ENCODE results near the gene DAAM1.

DAAM1 gene

DNA sequence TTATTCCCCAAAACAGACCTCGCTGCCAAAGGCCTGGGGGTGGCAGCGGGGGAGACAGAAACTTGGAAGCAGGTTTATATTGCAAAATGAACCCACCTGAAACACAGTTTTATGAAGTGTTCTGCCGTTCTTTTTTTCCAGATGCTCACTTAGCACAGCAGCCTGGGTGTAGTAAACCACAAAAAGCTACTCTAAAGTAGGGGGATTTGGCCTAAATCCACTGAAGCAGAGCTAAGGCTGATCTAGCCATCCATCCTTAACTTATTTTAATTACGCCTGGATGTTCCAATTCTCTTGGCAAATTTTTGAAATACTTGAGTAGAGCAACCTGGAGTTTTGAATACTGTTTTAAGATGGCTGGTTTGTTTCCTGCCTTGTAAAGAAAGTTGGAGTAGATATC lies 155.5 kb downstream of the DAAM1 start:
- DNase-seq: no peak

DNA sequence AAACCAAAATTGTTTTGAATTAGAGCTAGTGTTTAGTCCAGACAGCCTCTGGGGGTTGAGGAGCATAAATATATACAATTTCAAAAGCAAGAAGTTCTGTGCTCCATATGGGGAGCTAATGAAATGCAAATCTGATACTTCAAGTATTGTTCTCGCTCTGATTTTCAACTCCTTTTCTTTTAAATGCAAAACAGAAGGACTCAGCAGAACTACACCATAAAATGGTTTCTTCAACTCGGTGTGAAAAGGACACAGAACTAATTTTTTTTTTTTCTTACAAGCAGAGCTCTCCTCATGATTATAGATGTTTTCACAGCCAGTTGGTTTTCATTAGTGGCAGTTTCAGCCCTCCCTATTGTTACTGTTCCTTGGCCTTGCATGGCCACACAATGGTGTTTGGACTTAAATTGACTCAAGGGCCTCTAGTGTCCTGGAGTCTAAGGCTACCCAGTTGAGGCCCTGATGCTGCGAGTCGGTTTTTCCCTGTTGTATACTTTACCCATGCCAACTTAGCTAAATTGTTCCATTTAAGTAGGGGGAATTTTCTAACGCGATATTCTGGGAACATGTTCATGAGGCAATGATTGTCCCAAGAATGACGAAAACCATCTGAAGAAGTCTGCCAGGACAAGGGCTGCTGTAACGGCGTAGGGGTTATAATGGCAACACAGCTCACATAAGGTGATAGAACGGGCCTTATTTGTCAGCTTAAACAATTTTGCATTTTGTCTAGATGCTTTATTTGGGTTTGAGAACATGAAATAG lies 156.4 kb downstream of the DAAM1 start:
- DNase-seq: no peak

DNA sequence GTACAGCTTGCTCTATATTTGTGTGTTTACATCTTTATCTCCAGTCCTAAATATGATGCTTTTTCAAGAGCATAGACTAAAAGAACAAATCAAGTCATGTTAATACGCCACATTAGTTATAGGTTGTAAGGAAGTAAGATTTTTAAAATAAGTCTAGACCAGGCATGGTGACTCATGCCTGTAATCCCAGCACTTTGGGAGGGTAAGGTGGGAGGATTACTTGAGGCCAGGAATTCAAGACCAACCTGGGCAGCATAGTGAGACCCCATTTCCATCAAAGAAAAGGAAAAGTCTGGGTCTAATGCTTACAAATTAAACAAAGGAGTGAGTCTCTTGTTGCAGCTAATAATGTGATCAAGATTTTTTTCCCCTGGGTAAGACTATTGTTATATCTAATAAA lies 157.9 kb downstream of the DAAM1 start:
- DNase-seq: no peak

DNA sequence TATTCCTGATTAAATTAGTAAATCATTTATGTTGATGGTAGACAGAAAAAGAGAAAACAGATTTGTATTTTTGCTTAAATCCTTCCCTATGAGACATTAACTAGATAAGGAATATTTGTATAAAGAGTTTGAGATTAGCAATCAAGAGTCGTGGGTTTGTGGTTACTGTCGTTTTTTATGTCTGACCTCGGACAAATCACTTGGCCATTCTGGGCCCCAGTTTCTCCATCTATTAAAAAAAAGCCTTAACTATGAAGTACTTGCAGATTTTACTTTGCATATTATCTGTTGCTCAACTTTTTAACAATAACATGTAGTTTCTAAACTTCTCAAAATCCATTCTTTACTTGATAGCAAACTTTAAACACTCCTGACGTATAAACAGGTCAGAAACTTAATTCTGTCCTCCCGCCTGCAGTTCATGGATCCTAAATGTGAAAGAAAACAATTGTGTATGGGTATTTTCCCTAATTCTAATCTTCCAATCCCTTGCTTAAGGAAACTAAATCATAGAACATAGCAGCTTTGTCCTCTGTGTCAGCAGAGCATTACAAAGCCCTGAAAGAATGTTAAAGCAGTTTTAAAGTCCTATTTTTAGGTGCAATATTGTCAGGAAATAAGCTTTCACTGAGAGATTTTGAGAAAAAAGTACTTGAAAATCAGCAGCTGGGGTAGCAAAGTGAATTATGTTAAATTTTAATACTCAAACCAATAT lies 158.5 kb downstream of the DAAM1 start:
- no peak for DNase-seq

DNA sequence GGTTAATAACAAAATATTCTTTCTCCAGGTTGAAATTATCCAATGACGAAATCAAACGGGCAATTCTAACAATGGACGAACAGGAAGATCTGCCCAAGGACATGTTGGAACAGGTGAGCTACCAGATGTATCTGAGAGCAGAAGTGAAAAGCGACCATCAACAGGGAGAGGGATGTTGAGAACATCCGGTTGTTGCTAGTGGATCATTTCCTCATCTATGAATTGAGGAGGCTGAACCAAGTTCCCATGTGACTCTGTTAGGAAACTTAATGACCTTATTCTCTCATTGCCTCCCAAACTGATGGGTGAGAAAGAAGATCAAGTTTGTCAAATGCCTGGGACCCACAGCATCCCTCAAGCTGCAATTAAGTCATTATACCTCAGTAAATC lies 159.0 kb downstream of the DAAM1 start:
- no peak for DNase-seq

DNA sequence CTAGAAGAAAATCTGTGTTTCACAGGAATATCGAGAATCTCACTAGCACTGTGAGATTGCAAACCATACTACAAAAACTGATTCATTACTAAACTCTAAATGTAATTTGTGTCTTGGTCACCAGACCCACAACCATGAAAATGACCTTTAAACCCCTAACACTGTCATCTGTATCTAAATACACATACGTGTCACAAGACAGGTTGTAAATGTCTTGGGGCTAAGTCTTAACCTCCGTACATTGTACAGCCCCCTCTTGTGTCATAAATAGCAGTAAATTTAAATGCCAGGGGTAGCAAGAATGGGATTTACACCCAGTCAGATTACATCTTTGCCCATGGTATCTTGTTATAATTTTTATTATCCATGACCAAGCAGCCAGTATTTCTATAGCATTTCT lies 159.4 kb downstream of the DAAM1 start:
- no peak for DNase-seq

DNA sequence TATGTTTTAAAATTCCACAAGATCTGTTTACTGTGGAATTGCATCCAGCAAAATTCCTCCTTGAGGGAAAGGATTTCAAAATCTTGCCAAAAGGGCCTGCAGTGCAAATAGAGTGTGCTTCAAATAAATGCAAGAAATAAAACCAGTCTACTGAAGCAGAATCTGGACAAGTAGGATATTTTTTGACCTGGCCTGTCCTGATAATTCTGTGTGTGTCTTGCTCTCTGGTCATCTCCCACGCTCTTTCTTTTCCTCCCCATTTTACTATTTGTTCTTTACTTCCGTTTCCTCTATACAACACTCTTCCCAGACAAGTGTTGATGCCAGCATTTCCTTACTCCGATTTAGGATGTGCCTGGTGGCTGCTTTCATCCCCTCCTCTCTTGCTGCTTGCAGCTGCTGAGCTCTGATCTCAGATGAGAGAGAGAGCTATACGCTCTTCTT lies 160.8 kb downstream of the DAAM1 start:
- DNase-seq: no peak

DNA sequence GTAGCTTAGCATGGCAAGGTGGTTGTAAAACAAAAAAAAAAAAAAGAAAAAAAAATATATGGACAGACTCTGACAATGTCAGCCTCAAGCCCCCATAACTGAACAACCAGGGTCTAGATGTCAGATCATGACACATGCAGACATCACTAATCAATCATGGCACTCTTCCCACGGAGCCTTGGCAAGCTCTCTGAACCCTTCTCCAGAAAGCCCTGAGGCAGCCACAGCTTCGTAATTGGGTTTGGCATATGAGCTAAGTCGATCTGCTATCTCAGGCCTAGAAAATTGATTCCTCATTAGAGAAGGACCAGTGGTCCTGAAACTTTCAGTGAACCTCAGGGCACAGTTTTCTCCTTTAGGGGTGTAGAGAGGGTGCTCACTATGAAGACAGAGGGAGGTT lies 164.5 kb downstream of the DAAM1 start:
- no peak for DNase-seq

DNA sequence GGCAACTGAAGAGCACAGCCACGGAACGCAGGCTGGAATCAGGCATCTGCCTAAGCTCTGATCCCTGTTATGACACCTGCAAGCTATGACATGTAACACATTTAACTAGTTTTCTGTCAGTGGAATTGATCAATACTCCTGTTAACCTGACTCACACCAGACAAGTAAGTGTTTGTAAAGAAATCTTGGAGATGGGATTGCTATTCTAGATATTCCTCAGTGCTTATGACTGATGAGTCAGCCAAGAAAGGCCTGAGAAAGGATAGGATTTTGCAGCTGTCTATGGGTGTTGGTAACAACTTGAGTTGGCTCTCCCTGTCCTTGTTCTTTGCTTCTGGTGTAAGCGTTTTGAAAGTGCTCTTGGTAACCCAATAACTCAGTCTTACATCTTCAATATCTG lies 166.2 kb downstream of the DAAM1 start:
- no peak for DNase-seq

DNA sequence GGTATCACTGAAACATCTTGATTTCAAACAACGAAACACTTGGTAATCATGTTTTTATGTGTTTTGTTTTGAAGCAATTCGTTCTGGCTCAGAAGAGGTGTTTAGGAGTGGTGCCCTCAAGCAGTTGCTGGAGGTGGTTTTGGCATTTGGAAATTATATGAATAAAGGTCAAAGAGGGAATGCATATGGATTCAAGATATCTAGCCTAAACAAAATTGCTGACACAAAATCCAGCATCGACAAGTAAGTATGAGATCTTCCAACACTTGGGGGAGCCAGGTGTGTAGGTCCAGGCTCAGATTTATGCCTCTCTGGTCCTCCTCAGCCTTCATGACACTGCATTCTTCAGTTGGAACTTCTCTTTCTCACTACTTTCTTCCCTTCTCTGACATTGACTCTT lies 166.6 kb downstream of the DAAM1 start:
- DNase-seq: no peak

DNA sequence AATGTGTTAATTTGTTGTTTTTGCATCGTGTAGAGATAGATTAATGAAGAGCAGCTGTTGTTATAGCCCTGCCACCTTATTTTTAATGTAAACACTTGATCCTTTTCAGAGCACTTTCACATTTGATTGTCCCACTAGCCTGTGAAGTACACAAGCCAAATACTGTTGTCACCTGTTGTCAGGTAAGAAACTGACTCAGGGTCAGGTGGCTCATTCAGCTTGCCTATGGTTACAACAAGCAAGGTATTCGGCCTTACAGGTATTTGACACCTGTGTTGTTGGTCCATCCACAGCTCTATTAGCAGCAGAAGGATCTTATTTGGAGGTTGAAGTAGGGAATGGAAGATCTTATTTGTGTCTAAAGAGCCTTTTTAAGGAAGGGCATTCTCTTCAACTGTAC lies 167.8 kb downstream of the DAAM1 start:
- no peak for DNase-seq

DNA sequence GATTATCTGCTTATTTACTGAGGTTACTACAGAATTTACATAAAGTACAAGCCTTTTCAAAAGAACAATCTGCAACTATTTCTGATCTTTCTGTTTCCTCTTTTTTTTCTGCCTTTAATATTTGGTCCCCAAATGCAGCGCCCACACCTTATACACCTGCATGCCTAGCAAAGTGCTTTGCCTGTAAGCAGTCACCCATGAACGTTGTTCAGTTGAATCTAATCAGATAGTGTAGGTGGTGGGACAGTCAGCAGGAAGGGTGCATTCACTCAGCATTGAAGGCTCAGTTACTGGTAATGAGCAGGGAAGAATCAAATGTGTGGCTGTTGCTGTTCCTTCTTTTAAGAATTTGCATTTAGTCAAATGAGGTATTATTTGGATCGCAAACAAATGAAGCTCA lies 168.3 kb downstream of the DAAM1 start:
- no peak for DNase-seq

DNA sequence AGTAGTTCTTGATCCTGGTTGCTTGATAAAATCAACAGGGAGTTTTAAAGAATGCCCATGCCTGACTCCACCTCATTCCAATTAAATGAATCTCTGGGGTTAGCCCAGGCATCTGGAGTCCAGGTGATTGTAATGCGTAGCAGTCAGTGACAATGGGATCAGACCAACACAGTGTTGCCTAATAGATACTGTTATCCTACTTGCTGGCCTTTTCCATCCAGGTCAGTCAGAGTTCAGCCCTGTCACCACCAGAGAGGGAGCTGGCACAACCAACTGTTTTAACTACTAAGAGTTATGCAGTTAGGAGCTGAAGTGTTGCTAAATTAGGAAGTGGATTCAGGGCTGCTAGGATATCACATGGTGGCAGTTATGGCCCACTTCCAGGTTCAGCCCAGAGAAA lies 169.6 kb downstream of the DAAM1 start:
- DNase-seq: peak; percentile 36 to 84

DNA sequence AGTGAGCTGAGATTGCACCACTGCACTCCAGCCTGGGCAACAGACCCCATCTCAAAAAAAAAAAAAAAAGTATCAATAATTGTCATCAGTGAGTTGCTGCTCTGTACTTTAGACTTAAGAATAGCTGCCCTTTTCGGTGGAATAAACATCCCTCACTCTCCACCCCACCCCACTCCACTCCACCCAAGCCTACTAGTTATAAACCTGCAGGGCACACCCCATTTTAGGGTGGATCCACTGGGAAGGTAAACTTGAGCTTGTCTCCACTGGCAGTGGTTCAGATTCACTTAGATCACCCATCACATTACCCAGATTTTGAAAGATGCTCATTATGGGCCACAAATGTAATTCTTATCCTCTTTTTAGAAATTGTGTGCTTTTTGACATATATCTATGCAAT lies 170.3 kb downstream of the DAAM1 start:
- no peak for DNase-seq

DNA sequence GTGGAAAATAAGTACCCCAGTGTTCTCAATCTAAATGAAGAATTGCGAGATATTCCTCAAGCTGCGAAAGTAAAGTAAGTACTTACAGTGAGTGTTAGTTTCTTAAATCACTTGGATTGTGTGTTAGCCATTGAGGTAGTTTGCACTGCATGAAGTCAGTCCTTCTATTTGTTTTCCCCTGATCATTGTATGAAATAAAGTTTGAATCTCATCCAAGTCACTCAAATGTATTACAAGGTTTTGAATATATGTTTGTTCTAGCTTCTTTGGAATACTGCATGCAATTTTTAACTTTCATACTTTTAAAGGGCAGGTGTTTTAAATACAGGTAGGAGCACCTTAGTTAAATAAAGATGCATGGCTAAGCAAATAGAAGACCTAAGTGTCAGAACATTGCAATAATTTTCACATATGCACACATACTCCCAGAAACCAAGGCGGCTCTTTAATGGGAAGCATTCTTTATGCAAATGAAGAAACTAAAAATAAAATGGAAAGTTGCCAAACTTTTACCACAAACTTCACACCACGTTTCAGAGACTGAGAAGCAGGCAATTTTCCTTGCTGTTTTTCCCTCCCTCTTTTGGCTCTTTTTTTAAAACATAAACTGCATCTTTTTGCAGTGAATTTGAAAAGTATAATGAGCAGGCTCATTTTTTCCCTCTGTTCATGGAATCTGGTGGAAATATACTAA lies 171.1 kb downstream of the DAAM1 start:
- peak in 1 of 2 experiments; percentile 5 for DNase-seq

DNA sequence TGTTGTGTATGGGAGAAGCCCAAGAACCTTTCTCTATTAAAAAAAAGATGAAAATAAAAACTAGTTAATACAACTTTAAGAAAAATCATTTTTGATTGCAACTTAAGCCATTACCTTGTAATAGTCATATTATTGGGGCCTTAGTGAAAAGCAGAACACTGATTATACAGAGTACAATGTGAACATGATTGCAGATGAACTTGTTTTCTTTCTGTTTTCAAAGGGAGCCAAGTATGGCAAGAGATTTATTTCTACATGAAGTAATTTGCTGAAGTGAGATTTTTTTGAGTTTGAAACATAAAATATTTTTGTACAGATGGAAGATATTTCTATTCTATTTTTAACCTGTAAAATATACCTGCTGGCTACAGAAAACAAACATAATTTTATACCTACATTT lies 171.8 kb downstream of the DAAM1 start:
- DNase-seq: no peak

DNA sequence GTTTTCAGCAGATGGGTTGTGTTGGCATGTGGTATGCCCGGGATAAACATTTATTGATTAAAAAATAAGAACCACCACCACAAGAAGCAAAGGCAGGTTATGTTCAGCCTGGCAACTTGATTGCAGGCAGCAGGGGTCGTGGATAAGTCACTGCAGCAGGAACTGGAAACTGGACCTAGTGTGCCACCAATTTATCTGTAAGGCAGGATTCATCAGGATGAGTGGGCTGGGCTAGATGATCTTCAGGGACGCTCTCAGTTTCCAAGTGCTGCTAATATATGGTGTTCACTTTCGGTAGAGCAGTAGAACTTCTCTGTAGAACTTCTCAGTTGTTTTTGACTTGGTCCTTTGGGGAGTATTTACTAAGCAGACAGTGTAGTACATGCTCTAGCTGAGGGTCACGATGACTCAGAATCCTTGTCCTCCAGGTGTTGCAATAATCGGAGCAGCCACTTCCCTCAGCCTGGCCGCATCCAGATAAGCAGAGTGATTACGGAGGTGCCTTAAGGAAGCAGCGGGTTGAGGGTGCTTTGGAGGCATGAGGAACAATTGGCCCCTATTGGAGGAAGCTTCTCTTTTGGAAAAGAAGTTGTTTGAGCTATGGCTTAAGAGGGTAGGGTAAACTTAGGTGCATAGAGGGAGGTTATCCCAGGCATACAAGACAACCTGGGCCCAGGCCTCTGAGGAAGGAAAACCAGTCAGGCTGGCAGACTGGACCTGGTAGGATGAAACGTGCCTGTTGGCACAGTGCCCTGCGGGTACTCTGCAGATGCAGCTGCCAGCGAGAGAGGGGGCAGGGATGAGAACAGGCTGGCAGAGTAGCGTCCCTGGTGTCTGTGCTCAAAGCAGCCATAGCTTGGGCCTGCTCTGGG lies 172.7 kb downstream of the DAAM1 start:
- DNase-seq: peak; percentile 60 to 93

DNA sequence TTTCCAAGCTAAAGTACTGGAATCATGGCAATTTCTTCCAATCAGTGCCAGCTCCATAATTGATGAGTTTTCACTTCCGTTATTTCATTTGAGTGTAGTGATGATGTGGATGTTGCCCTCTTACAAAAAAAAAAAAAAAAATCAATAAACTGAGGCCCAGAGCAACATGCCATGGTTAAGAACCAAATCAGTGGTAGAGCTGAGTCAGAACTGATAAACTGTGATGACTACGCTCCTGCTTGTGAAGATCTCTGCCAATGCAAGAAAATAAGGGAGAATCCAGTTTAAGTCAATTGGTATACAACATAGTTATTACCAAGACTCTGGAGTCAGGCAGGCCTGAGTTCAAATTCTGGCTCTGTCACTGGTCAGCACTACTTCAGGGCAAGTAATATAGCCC lies 174.0 kb downstream of the DAAM1 start:
- DNase-seq: no peak

DNA sequence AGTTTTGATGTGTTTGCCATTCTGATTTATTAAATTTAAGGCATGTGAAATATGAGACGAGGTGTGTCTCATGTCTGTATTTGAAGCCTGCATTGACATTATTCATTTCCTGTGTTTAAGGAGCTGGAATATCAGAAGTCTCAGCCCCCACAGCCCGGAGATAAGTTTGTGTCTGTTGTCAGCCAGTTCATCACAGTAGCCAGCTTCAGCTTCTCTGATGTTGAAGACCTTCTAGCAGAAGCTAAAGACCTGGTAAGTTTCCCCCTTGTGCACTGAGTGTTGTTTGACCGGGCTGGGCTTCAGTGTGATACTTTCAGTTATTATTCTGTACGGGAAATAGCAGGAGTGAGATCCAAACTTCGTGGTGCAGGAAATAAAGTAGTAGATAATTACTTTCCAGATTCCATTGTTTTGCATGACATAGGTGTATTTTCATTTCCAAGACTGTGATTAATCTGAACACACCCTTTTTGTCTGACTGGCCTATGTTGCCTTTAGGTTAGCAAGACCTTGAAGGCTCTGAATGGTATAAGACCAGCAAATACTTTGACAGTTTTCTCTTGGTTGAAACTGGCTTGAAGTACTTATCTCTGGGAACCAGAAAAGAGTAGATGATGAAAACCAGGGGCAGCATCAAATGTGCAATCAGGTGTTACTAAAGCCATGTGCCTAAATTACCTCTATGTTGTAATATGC lies 175.2 kb downstream of the DAAM1 start:
- DNase-seq: peak in 1 of 2 experiments; percentile 65

DNA sequence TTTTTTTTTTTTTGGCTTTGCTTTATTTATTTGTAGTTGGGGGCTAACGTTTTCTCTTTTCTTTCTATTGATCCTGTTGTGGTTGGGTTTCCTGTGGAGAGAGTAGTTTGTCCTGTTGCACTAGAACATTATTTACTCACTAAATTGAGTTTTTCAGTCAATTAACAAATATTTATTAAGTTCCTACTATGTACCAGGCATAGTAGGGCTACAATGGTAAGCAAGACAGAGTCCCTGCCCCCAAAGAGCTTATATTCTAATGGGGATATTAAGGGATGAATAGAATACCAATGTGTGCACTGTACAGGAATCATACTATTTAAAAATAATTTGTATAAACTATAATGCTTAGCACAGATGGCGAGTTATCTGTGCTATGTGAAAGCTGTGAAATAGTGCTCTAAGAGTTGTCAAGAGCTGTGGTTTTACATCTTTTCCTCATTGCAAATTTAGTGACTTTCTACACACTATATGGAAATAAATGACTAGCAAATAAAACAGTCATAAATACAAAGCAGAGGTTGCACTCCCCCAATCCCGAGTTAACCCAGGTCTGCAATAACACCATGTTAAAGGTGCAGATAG lies 181.8 kb downstream of the DAAM1 start:
- no peak for DNase-seq

DNA sequence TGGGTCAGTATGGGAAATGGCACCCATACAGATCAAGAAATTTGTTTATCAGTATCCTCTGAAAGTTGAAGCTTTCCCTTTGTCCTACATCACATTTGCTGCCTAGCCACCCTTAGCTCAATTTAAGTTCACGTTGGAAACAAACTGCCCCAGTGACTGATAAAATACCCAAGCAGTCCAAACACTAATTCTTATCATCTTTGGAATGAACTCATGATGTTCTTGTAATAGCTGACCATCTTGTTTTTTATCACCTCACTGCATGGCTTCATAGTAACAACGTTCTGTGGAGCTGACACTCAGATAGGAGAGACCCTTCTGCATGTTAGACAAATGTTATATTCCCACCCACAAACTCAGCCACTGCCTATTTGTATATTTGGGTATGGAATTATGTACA lies 183.3 kb downstream of the DAAM1 start:
- DNase-seq: no peak

DNA sequence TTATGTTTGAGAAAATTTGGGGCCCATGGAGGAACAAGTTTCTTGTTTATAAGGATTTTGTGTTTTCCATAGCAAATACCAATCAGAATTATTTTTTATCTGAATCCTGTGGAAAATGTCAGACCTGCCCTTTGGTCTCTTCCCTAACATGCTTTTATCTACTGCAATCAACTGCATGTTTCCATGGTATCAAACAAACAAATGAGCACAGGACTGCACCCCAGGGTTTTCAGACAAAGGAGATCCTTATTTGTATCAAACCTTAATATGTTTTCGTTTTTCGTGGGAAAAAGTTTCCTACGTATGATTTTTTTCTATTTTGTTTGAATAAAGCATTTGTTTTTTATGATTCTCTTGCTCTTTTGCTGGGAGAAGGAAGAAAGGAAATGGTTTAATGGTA lies 185.6 kb downstream of the DAAM1 start:
- DNase-seq: no peak
